HG02759 (cell line): ENCODE results near the gene PLK2.

Experiments
- ATAC-seq: cut with Tn5 transposase; IDR thresholded peaks from one replicate; pipeline ENCODE4 v1.9.1; 2021; ENCODE audit warnings: mild to moderate bottlenecking, moderate library complexity; ENCODE audit not compliant: unreplicated experiment

Gene PLK2

DNA sequence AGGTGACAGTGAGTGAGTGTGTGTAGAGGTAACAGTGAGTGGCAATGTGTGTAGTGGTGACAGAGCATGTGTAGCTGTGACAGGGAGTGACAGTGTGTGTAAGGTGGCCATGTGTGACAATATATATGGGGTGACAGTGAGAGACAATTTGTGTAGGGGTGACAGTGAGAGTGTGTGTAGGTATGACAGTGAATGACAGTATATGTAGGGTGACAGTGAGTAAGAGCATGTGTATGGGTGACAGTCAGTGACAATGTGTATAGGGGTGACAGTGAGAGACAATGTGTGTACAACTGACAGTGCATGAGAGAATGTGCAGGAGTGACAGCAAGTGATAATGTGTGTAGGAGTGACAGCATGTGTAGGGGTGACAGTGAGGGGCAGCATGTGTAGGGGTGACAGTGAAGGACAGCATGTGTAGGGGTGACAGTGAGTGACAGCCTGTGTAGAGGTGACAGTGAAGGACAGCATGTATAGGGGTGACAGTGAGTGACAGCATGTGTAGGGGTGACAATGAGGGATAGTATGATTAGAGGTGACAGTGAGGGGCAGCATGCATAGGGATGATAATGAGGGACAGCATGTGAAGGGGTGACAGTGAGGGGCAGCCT lies 21.3 kb upstream of the PLK2 start:
- no peak for ATAC-seq

DNA sequence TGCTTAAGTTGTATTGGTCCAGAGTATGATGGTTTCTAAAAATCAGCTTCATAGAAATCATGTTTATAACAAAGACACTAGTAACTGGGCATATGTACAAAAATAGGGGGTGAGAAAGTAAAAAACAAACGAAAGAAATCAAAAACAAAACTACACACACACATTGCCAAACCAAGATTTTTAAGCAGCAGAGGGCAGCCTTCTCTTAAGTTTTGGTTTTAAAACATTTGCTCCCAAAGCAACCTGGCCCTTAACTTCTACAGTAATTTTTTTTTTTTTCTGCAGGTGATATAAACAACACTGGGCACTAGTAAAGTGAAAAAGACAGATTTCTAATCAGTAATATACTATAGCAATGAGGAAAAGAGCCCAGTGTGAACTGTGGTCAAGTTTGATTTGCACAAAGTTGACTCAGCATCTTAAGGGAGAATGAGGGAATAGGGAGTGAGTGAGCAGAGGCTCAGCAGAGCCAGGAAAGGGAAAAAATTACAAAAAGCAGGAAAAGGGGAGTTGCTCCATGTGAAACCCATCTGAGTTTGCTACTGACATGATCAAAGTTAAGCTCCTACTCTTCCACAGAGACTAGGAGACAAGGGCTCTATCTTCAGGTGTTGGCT lies 18.0 kb upstream of the PLK2 start:
- no peak for ATAC-seq

DNA sequence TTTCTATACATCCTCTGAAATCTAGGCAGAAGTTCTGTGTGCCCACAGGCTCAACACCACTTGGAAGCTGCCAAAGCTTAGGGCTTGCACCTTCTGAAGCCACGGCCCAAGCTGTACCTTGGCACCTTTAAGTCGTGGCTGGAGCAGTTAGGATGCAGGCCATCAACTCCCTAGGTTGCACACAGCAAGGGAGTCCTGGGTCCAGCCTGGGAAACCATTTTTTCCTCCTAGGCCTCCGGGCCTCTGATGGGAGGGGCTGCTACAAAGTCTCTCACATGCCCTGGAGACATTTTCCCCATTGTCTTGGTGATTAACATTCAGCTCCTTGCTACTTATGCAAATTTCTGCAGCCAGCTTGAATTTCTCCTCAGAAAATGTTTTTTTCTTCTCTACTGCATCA lies 15.5 kb upstream of the PLK2 start:
- no peak for ATAC-seq

DNA sequence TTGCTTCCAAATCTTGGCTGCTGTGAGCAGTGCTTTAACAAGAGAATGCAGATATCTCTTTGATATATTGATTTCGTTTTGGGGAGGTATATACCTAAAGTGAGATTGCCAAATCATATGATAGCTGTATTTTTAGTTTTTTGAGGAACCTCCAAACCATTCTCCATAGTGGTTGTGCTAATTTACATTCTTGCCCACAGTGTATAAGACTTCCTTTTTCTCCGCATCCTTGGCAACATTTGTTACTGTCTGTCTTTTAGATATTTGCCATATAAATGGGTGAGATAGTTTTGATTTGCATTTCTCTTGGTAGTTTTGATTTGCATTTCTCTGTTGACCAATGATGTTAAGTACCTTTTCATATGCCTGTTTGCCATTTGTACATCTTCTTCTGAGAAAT lies 10.0 kb upstream of the PLK2 start:
- no peak for ATAC-seq

DNA sequence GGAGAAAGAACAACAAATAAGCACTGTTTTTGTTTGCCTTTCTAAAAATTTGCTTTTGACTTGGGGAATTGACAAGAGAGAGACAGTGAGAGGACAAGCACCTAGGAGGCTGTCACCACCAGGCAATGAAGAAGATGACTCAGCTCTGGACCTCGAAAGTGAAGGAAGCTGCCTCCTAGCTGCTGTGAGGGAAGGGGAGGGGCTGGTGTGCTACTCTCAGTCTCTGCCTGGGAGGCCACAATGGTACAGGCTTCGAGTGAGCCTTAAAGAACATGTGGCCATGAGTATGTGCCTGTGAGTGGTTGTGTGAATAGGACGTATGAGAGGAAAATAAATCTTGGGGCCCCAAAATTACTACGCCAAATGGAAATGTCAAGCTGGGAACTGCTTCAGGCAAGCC lies 7.1 kb upstream of the PLK2 start:
- ATAC-seq, result peak; percentile 99

DNA sequence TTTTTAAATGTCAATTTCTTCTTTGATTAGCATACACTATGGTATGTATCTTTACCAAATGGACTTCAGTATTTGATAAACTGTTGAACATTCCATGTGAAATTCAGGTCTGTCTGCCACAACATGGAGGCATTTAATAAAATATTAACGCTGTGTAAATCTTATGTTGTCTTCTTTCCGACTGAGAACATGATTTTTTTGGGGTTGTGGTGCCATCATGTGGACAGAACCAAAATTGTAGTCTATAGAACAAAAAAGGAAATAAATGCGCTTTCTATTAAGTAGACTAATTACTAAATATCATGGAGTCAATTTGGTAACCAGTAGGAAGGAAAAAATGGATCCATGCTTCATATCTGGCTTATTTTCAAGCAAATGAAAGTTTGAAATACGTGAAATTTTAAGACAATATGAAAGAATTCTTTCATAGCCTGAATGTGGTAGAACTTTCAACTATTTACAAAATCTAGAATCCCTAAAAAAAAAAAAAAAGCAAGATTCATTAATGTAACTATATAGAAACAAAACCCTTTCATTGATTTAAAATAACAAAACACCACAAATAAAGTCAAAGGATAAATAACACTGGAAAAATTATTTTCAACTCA lies 2.8 kb upstream of the PLK2 start:
- no peak for ATAC-seq

DNA sequence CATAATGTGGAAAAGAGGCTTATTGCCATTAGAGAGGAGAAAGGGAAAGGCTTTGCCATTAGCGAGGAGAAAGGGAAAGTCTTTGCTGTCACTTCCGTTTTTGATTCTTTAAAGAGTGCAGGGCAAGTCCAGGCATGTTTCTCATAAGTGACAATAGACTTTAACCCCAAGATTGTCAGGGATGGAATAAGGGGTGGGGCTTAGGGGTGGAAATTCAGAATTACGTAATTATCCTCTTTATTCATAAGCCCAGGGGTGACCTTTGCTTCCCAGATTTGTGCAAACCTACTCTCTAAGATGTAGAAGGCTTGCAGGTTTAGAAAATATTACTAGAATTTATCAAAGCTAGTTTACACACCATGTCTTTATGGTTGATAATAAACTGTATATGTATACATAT lies 2.3 kb upstream of the PLK2 start:
- ATAC-seq, result no peak

DNA sequence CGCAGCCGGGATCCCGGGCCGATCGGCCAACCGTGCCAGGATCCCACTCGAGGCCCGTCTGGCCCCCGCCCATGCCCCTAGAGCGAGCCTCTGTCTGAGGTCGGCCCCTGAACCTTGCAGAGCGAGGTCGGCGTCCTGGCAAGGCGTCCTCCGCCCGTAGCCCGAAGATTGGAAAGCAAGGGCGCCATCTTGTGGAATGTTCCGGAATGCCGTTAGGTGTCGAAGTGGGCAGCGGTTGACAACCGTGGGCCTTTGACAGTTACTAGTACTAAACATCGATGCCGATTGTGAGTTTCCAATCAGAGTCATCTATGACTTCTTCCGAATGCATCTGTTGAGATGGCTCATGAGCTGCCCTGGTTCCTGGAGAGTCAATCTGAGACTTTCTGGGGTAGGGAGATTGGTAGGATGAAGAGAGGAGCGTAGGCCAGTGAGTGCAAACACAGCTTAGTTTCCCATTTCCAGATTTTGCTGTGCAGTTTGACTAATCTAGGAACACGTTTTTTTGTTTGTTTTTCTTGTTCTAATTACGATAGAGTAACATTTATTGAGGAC lies 923 bp upstream of the PLK2 start:
- peak; percentile 74 for ATAC-seq

DNA sequence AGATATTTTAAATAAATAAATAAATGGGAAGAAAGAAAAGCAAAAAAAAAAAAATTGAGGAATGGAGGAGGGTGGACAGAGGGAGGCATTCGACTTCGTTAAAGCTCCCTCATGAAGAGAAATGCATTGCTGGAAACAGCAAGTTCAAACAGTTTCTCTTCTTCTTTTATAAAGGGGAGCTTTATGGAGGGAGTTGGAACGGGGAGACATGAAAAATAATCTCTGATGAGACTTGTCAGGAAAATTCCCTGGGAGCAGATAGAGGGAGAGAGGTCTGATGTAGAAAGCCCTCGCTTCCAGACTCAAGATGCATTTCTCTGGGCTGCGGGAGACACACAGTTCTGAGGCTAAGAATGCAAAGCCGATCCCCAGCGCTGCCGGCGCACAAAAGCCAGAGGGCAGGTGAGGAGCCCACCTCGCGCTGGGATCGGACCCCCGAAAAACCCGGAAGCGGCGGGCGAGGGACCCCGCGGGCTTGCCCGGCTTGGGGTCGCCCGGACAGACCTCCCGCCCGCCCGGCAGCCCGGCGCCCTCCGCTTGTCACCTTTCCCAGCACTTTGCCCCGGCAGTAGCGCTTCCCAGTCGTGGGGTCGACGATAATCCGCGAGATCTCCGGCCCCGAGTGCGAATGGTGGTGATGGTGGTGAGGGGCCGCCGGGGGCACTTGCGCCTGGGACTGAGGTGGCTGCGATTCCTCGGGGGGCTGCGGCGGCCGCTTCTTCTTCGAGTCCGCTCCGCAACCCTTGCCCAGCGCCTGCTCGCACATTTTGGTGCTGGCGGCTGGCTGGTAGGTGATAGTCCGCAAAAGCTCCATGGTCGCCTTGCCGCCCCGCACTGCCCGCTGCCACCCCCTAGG lies 512 bp downstream of the PLK2 start:
- no peak for ATAC-seq

DNA sequence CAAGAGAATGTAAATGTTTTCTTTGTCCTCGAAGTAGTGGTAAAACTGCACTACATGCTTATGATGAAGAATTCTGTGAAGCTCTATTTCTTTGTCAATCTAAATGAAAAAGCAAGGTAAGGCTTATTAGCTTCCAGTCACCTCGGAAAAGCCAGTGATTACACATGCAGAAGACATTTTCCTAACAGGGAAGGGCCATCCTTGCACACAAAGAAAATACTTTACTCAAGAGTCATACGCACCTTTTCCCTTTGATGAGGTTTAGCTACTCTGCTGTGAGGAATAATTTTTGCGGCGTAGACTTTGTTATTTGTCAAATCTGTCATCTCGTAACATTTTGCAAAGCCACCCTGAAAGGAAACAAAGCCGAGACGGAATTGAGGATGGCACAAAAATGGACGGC lies 1.1 kb downstream of the PLK2 start:
- no peak for ATAC-seq

DNA sequence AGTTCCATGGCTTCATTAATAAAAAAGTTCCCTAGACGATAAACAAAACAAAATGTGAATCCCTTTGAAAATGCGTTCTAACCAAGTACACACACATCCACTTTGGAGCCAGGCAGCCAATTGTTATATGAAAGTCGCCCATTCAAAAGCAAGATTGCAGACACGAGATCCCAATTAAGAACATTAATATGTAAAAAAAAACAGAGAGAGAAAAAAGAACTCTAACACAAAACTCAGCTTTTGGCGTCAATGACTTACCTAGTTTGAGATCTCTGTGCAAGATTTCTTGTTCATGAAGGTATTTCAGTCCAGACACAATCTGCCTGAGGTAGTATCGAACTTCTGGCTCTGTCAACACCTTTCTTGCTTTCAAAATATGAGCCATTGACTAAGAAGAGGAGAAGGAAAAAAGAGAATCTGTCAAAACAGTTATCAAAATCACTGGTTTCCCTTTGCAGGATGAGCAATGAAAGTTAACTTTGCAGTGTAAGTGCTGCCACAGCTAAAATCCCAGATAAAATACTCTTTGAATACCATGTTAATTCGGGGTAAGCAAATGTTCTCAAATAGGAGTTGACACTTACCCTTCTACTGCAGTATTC lies 1.6 kb downstream of the PLK2 start:
- no peak for ATAC-seq

DNA sequence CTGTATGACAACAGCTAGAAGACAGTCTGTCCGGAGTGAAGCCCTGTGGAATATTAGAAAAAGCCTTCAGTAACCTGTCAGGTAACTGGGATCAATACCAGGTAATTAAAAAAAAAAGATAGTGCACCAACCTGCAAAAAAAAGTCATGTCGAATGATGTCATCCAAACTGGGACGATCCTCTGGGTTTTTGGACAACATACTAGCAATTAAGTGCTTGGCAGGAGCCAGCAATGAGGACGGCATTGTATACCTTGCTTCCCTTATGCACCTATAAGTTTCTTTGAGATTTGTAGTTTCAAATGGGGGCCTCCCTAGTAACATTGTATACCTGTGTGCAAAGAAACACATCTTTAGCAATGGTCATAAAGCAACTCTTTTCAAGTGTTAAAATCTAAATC lies 2.8 kb downstream of the PLK2 start:
- no peak for ATAC-seq

DNA sequence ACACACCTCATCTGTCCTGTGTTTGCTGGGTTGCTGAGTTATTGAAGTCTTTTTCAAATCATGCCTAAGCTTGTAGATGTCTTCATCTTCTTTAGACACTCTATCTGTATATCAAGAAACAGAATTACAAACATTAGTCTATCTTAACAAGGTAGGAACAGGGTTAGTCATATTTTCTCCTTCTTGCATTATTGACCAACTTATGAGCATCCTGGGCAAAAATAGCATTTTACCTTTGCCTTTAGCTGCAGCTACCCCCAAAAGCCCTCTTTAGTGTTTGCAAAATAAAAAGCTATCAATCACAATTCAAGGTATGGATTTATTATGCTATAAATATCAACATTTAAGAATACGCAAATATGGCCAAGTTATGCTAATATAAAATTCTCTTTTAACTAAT lies 3.4 kb downstream of the PLK2 start:
- no peak for ATAC-seq

DNA sequence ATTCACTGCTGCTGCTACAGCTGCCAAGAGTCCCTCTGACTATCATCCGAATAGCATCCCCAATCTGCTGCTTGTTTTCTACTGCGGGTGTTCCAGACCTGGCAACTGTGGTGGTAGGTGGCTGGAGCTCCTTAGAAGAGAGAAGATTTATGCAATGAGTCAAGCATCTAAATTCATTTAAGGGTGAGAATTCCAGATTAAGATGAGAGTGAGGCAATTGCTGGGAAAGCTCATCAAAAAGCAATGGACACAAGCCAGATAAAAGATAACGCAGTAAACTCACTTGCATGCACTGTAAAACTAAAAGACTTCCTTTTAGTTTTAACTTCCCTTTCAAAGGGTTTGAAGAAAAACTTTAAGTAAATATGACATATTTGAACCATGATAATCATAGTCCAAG lies 3.9 kb downstream of the PLK2 start:
- ATAC-seq, result no peak

DNA sequence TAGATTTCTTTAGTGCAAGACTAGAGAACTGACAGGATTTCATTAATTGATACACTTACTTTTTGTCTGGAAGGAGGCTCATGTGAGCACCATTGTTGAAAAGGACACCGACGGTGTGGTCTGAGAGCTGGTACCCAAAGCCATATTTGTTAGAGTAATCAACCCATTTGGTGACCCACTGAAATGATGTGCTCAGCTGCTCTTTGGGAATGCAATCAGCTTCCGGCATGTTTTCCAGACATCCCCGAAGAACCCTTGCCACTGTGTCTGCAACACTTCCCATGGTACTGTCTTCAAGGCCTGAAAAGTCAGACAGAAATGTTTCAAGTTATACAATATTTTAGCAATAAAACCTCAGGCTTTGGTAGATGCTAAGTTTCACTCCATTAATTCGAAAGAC lies 4.4 kb downstream of the PLK2 start:
- no peak for ATAC-seq

DNA sequence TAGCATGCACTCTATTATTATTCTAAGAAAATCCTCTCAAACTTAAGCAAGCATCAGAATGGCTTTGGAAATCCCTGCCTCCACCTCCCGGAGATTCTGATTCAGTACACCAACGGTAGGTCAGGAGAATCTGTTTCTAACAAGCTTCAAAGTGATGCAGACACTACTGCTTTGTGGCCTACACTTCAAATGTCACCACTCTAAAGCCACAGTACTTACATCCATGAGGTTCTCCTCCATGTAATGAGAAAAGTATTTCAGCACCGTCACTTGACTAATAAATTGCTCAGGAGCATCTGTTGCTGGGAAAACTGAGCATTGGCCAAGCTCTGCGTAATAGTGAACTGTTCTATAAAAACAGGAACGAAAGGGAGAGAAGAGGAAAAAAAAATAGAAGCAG lies 4.8 kb downstream of the PLK2 start:
- ATAC-seq, result no peak

DNA sequence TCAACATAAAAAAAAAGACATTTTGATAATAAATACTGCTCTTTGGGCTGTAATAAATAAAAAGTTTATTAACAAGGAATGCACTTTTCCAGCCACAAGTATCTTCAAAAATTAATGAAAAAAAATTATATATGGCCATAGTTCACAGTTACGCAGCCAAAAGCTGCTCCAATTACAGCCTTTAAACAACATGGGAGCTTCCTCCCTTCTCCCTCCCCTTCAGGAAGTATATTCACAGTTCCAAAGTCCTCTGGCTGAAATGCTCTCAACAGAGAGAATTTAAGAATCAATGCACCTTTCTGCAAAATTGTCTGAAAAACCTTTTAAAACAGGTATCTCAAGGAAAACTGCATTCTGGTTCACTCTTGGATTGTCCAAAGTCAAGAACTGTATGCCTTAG lies 5.9 kb downstream of the PLK2 start:
- no peak for ATAC-seq

DNA sequence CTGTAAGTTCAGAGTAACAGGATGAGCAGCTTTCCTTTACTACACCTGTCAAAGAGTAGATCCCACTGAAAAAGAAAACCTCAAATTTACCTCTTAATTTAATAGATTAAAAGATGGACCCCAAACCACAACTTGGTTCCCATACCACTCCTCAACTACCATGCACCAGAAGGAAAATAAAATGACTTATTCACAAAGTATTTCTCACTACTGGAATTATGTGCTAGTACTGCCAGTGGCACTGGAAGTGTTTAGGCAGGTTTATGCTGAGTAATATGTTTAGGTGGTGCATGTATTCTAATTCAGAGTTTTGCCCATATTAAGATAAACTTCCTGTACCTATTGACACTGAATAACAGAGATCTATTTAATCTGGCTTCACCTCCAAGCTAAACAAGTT lies 6.6 kb downstream of the PLK2 start:
- ATAC-seq, result no peak

DNA sequence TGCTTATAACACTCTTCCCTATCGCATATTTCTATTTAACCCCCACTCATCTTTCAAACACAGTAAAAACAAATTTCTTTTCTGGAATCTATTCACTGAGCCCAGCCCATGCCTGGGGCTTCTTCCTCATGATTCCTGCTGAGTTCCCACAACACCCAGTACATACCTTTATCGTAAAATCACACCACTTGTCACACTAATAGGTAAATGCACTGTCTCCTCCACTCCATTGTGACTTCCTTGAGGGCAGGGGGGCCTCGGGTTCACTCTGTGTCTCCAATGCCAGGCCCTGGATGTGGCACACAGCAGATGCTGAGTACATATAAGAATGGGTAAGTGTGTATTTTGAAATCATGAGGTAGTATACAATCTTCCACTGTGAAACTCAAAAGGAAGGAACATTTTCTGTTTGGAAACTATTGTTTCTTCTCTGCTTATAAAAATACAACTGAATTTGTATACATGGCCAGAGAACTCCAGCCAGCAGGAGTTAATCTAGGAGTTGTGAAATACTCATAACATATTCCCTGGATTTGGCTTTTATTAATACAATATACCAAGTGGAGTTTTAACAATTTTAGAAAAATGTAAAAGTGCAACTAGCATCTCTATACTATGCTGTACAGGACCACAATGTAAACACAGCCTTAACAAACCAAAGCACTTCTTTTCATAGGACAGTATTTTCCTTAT lies 7.2 kb downstream of the PLK2 start:
- ATAC-seq, result no peak

DNA sequence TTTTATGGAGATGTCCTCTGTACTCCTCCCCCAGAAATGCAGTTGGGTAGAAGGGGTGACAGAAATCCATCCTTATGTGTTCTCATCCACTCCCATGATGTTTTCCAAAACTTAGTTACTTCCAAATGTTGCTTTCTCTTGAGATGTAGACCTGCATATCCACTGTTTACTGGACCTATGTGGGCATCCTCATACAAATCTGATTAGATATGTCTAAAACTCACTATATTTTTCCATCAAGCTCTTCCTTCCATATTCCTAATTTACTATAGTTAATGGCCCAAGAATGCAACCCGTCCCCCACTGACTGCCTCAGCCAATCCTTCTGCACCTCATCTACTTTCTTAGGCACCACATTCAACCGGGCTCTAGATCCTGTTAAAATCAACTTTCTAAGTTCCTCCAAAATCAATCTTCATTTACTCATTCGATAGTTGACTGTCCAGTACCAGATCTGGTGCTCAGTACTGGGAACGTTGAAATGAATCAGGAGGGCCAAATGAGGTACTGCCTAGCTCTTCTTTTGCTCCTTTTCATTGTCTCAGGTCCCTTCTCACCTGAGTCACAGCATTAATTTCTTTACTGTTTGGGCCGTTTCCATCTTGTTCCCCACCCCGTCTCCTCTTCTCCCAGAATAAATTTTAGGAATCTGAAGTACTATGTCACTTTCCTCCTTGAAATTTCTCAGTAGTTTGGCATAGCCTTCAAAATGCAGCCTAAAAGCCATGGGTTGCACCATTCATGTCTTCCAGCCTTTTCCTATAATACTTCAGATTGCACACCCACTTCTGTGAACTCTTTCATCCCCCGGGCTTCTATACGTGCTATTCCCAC lies 7.9 kb downstream of the PLK2 start:
- no peak for ATAC-seq
